Measurements from ENCODE around the gene EPHB2. TPM values are rescaled to one million over a fixed set of nuclear protein-coding genes. Genes with fewer than 3 reads are reported as not detected.

EPHB2 gene
- total and polyA plus RNA-seq, 2 of the 4 experiments (the other 2 are of a cell fraction): 52.3 to 58.8 TPM

DNA sequence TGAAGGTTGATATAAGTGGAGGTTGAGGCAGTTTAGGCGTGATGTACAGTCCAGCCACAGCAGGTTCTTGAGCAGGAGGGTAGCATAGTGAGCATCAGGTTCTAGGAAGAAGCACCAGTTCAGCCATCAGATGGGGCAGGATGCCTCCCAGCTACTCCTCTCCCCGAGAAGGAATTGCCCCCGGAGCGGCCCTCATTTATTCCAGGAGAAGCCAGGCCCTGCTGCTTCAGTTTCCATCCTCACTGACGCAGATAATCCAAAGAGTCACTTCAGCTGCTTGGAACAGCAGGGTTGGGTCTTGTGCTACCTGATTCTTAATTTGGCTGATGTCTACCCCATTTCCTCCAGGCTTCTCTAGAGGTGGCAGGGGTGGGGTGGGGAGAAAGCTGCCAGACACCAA, 207.3 kb downstream of the EPHB2 start:
- WGBS, 2 experiments (ENCODE audit: extremely low coverage in 2 of 2, insufficient read length in 1 of 2): no CpG with 5 or more reads among the region's 5 CpGs
- H2AK5ac ChIP-seq (ENCODE audit: low read depth, low read length): no peak overlapping the region
- no peak overlapping the region for H2AK9ac ChIP-seq (replicated peaks; ENCODE audit: low read depth, low read length, poor library complexity)
- H3K27ac ChIP-seq (ENCODE audit: insufficient read depth, low read length): no peak overlapping the region
- no peak overlapping the region for H2AFZ ChIP-seq (replicated peaks; ENCODE audit: low read length, poor library complexity)
- intact Hi-C loops (cut with micrococcal nuclease) (no loop called here), in situ Hi-C loops (cut with MboI; ENCODE audit: low sequenced_read_pairs) (no loop called here), dilution Hi-C loops (cut with HindIII; ENCODE audit: low sequenced_read_pairs, unreplicated experiment) (no loop called here)
- no peak overlapping the region for H2BK120ac ChIP-seq (ENCODE audit: low read depth, low read length)
- POLR2A ChIA-PET (ENCODE audit: unreplicated experiment): no interaction called here
- H3K27me3 ChIP-seq (ENCODE audit: control insufficient read depth, insufficient read depth, low read length): no peaks in the 10 kb centered on the region
- no peak overlapping the region for H3K4me2 ChIP-seq (ENCODE audit: low read depth, low read length)
- CTCF ChIA-PET: interaction anchor here (1.0 kb wide), 1 partner anchor 12 kb away, joined by 3 read pairs; no protein-coding TSS in a partner anchor
- no peaks in the 10 kb centered on the region for H4K20me1 ChIP-seq (ENCODE audit: insufficient read depth, low read length)
- no peak overlapping the region for H3K23ac ChIP-seq (ENCODE audit: low read depth, low read length)
- H2BK20ac ChIP-seq (ENCODE audit: low read depth, low read length): no peak overlapping the region
- peaks cover 15% of the 10 kb centered on the region; the same call in 1 of the 2 replicates for H3K36me3 ChIP-seq (ENCODE audit: control insufficient read depth, insufficient read depth, low read length)
- BruUV-seq (replicated peaks): no TSS peak
- TF ChIP-seq CHD1 (IDR thresholded peaks at IDR 0.05; ENCODE audit: low read depth, low read length): no peak
- no peak for TF ChIP-seq ELK1 (IDR thresholded peaks at IDR 0.05; ENCODE audit: borderline replicate concordance, low read depth, low read length)
- TF ChIP-seq MAFK (IDR thresholded peaks at IDR 0.05; ENCODE audit: low read depth, low read length): no peak
- no peak for TF ChIP-seq MXI1 (IDR thresholded peaks at IDR 0.05; ENCODE audit: borderline replicate concordance, low read depth, low read length)
- no peak for TF ChIP-seq NFE2L2 (IDR thresholded peaks at IDR 0.05; ENCODE audit: low read depth, low read length)
- TF ChIP-seq FOS (IDR thresholded peaks at IDR 0.05; ENCODE audit: low read depth, low read length): no peak
- TF ChIP-seq MAZ (IDR thresholded peaks at IDR 0.05; ENCODE audit: borderline replicate concordance, low read depth, low read length): no peak
- no peak for TF ChIP-seq SMC3 (IDR thresholded peaks at IDR 0.05; ENCODE audit: low read depth, low read length)
- no peak for TF ChIP-seq CTCF (conservative IDR thresholded peaks at IDR 0.05; ENCODE audit: low read depth, low read length)
- TF ChIP-seq RFX5 (IDR thresholded peaks at IDR 0.05; ENCODE audit: low read depth, low read length): no peak
- no peak for TF ChIP-seq RCOR1 (IDR thresholded peaks at IDR 0.05; ENCODE audit: insufficient replicate concordance, low read length)
- no peak for TF ChIP-seq BHLHE40 (IDR thresholded peaks at IDR 0.05; ENCODE audit: low read depth, low read length)
- TF ChIP-seq USF2 (IDR thresholded peaks at IDR 0.05; ENCODE audit: low read depth, low read length): no peak
- TF ChIP-seq CEBPB (IDR thresholded peaks at IDR 0.05; ENCODE audit: low read depth, low read length): no peak
- no peak for TF ChIP-seq RAD21 (IDR thresholded peaks at IDR 0.05; ENCODE audit: low read length)
- TF ChIP-seq POLR2A (IDR thresholded peaks at IDR 0.05; ENCODE audit: low read depth, low read length): no peak
- H3K18ac ChIP-seq (ENCODE audit: low read depth, low read length): no peak overlapping the region
- DNase-seq (no peak), ATAC-seq (ENCODE audit: low read depth) (no peak)
- H3K79me1 ChIP-seq (ENCODE audit: low read depth in 1 of 2, low read length in 2 of 2): no peaks in the 10 kb centered on the region
- H4K91ac ChIP-seq (ENCODE audit: insufficient read depth, low read depth, low read length): no peak overlapping the region
- H3K4me1 ChIP-seq (ENCODE audit: control insufficient read depth, insufficient read depth, low read length): peaks cover 9% of the 10 kb centered on the region
- H2BK15ac ChIP-seq (ENCODE audit: low read depth, low read length): no peak overlapping the region
- H4K8ac ChIP-seq (ENCODE audit: low read depth in 2 of 2, low read length in 2 of 2): no peak overlapping the region
- H2BK5ac ChIP-seq (ENCODE audit: low read depth, low read length, poor library complexity, severe bottlenecking): no peak overlapping the region
- no peak overlapping the region for H3K4me3 ChIP-seq (ENCODE audit: insufficient read depth, low read depth, low read length)
- no peaks in the 10 kb centered on the region for H3K9me1 ChIP-seq (ENCODE audit: insufficient read depth, low read length)
- no peak overlapping the region for H4K5ac ChIP-seq (ENCODE audit: low read depth, low read length)
- H3K4ac ChIP-seq (ENCODE audit: low read depth, low read length): no peak overlapping the region
- peaks cover 3% of the 10 kb centered on the region; the same call in 1 of the 2 replicates for H3K9me3 ChIP-seq (ENCODE audit: control insufficient read depth, insufficient read depth, low read length)
- no peak overlapping the region for H3K14ac ChIP-seq (replicated peaks; ENCODE audit: low read depth, low read length)
- no peak overlapping the region for H3K9ac ChIP-seq (ENCODE audit: low read depth, low read length)
- no peak overlapping the region for H3K56ac ChIP-seq (ENCODE audit: extremely low read depth, insufficient read depth, low read length)

All from IMR-90 (cell line).